ENCODE results near the gene WDR44. TPM values are rescaled to one million over a fixed set of nuclear protein-coding genes. Genes with fewer than 3 reads are reported as not detected.
"Not testable (repeated sequence)": the region's sequence is repeated elsewhere in the genome, so short reads cannot be mapped to it uniquely, and the experiment has no call there.

WDR44 gene
- total RNA-seq, 1 donor from 2014 or later: 5.9 TPM

DNA sequence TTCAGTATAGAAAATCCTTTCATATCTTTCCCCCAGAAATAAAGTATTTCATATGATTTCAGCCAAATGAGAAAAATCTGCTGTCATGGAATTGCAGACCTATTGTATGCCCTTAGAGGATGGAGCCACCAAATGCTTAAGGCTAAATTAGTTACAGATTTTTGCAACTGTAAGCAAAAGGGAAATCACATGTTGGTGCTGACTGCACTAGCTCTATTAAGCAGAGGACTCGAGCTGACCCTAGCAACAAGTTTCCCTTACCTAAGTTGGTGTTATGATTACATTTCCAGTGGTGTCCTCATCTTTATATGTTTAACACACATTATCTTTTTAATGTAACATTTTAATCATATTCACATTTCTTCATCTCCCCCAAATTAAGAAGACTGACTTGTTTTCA is 91.4 kb downstream of the WDR44 start:
- Histone ChIP-seq H3K36me3 (peaks cover 0 to 7% of the 10 kb centered on the region in 2 donors), H3K27me3 (no peaks in the 10 kb centered on the region)
- intact Hi-C loops (cut with DNase I): no loop called here

DNA sequence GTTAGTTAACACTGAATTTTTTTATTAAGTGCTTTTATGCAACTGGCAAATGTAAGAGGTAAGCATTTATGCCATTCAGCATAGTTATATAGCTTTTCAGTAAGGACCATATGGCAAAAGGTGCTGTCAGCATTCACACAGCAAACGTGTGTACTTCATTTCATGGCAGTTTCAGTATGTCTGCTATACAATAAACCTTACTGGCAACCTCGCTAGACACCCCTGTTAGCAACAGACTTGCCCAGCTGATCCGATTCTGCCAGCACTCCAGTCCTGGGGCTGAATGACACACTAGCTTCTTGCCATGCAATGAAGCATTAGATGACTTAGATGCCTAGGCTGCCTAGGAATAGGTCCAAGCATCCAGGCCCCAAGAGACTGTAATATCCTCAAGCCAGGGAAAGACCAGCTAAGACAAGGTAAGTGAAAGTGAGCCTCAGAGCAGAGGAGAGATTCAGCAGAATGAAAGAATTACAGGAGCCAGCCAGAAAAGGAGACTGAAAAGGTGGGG is 102.4 kb downstream of the WDR44 start:
- Histone ChIP-seq H3K4me1 (no peaks in the 10 kb centered on the region), H3K4me3 (no peak overlapping the region), H3K27me3 (no peaks in the 10 kb centered on the region), H3K27ac (no peak overlapping the region), H3K9me3 (no peaks in the 10 kb centered on the region), H3K36me3 (peaks cover 4 to 14% of the 10 kb centered on the region in 2 donors)
- intact Hi-C loops (cut with DNase I): no loop called here
- DNase-seq (ENCODE audit: low spot score in 2 of 2): no peak
- TF ChIP-seq, protein P1, sequence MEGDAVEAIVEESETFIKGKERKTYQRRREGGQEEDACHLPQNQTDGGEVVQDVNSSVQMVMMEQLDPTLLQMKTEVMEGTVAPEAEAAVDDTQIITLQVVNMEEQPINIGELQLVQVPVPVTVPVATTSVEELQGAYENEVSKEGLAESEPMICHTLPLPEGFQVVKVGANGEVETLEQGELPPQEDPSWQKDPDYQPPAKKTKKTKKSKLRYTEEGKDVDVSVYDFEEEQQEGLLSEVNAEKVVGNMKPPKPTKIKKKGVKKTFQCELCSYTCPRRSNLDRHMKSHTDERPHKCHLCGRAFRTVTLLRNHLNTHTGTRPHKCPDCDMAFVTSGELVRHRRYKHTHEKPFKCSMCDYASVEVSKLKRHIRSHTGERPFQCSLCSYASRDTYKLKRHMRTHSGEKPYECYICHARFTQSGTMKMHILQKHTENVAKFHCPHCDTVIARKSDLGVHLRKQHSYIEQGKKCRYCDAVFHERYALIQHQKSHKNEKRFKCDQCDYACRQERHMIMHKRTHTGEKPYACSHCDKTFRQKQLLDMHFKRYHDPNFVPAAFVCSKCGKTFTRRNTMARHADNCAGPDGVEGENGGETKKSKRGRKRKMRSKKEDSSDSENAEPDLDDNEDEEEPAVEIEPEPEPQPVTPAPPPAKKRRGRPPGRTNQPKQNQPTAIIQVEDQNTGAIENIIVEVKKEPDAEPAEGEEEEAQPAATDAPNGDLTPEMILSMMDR (IDR thresholded peaks at IDR 0.05): no peak

More for the DNA sequence above, 91.4 kb downstream of the WDR44 start:
- Histone ChIP-seq H3K4me1 (no peaks in the 10 kb centered on the region), H3K4me3 (no peak overlapping the region), H3K9me3 (no peaks in the 10 kb centered on the region), H3K27ac (no peak overlapping the region)
- TF ChIP-seq, protein P1 (IDR thresholded peaks at IDR 0.05): no peak
- DNase-seq (ENCODE audit: low spot score in 2 of 2): no peak

DNA sequence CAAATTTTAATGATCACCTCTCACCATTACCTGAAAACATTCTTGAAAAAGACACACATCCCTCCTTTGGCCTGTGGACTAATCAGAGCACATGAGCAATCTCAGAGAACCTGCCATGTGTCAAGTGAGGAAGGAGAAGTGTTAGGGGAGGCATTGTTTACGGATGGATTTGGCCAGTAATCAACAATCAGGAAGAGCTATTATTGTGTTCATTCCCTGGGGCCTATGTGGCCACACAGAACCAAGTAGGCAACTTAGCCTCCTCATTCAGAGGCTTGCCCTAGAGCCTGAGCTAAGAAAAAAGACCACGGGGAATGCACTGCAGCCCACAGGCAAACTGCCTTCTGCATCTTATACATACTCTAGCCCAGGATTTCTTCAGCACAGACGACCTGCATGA is 109.1 kb downstream of the WDR44 start:
- intact Hi-C loops (cut with DNase I): loop anchor here (5.0 kb wide), 2 partner anchors 42 to 352 kb away; partner anchors contain the start of gene DOCK11
- TF ChIP-seq, protein P1 (IDR thresholded peaks at IDR 0.05): no peak

DNA sequence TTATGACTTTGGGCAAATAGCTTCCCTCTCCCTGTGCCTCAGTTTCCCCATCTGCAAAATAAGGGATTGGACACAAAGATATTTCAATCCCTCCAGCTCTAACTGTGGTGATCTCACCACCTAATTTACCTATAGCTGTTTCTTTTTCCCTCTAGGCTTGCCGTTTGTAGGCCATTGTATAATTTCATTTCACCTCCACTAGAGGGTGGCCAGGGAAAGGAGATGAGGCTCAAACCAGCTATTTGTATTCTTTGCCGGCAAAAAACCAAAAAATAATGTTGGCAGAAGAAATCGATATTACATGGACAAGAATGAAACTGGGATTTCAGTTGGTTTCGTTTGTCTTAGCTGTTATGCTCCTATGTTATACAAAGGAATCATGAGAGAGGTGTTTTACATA is 113.6 kb downstream of the WDR44 start:
- no peaks in the 10 kb centered on the region for H3K4me1 ChIP-seq
- no peaks in the 10 kb centered on the region for H3K9me3 ChIP-seq
- intact Hi-C loops (cut with DNase I): loop anchor here (2.0 to 5.0 kb wide), 3 partner anchors 38 to 348 kb away; partner anchors contain the start of gene DOCK11
- H3K36me3 ChIP-seq: no peaks in the 10 kb centered on the region
- no peak overlapping the region for H3K27ac ChIP-seq
- no peak for DNase-seq (ENCODE audit: low spot score in 2 of 2)
- no peak overlapping the region for H3K4me3 ChIP-seq
- TF ChIP-seq, protein P1 (IDR thresholded peaks at IDR 0.05): peak; percentile 36 to 57 (median 51)
- H3K27me3 ChIP-seq: no peaks in the 10 kb centered on the region

More for the DNA sequence above, 109.1 kb downstream of the WDR44 start:
- Histone ChIP-seq H3K4me1 (no peaks in the 10 kb centered on the region), H3K27ac (no peak overlapping the region), H3K9me3 (no peaks in the 10 kb centered on the region), H3K27me3 (no peaks in the 10 kb centered on the region), H3K4me3 (no peak overlapping the region), H3K36me3 (no peaks in the 10 kb centered on the region)
- no peak for DNase-seq (ENCODE audit: low spot score in 2 of 2)

DNA sequence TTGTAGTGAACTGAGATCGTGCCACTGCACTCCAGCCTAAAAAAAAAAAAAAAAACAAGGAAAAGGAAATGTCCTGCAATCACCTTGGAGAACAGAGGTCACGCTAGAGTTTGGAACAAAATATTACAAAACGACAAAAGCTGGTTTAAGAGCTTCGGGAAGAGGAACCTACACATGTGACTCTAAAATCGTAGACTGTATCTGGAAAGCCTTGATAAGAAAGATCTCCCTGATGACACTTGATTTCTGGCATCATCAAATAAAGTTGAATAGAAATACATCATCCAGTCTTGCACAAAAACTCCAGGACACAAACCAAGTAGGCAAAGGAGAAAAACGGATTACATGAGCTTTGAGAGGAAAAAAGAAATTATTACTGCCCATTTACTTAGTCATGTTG is 118.6 kb downstream of the WDR44 start:
- no peaks in the 10 kb centered on the region for H3K4me1 ChIP-seq
- no peaks in the 10 kb centered on the region for H3K9me3 ChIP-seq
- H3K27ac ChIP-seq: no peak overlapping the region
- DNase-seq (ENCODE audit: low spot score in 2 of 2): no peak
- H3K36me3 ChIP-seq: no peaks in the 10 kb centered on the region
- H3K4me3 ChIP-seq: no peak overlapping the region
- no peaks in the 10 kb centered on the region for H3K27me3 ChIP-seq
- intact Hi-C loops (cut with DNase I): no loop called here
- TF ChIP-seq, protein P1 (IDR thresholded peaks at IDR 0.05): no peak

DNA sequence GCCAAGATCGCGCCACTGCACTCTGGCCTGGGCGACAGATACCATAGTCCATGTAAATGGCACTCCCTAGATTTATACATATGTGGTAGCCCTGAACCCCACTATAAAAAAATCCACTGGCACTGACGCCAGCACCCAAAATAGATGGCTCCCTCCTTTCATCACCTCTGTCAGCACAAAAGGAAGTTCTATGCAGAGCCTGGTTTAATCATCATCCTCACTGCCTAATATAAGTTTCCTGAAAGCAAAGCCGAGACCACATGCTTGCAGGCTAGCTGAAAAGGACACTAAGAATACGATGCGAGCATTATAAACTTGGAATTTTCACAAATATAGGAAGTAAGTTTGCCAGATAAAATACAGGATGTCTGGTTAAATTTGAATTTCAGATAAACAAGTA is 122.2 kb downstream of the WDR44 start:
- H3K27me3 ChIP-seq: no peaks in the 10 kb centered on the region
- intact Hi-C loops (cut with DNase I): no loop called here
- no peaks in the 10 kb centered on the region for H3K36me3 ChIP-seq
- H3K27ac ChIP-seq: no peak overlapping the region
- H3K4me3 ChIP-seq: no peak overlapping the region
- no peaks in the 10 kb centered on the region for H3K4me1 ChIP-seq
- TF ChIP-seq, protein P1 (IDR thresholded peaks at IDR 0.05): no peak
- no peak for DNase-seq (ENCODE audit: low spot score in 2 of 2)
- H3K9me3 ChIP-seq: peaks cover 0 to 11% of the 10 kb centered on the region in 2 donors

DNA sequence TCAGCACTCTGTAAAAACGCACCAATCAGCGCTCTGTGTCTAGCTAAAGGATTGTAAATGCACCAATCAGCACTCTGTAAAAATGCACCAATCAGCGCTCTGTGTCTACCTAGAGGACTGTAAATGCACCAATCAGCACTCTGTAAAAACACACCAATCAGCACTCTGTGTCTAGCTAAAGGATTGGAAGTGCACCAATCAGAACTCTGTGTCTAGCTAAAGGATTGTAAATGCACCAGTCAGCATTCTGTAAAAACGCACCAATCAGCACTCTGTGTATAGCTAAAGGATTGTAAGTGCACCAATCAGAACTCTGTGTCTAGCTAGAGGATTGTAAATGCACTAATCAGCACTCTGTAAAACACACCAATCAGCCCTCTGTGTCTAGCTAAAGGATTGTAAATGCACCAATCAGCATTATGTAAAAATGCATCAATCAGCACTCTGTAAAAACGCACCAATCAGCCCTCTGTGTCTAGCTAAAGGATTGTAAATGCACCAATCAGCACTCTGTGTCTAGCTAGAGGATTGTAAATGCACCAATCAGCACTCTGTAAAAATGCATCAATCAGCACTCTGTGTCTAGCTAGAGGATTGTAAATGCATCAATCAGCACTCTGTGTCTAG is 124.9 kb downstream of the WDR44 start:
- intact Hi-C loops (cut with DNase I); DNase-seq (ENCODE audit: low spot score in 2 of 2); H3K27me3 ChIP-seq; H3K4me3 ChIP-seq; H3K27ac ChIP-seq; H3K4me1 ChIP-seq; H3K36me3 ChIP-seq: not testable (repeated sequence)
- peaks cover 0 to 11% of the 10 kb centered on the region in 2 donors for H3K9me3 ChIP-seq

Data from ascending aorta (tissue), 2 donors.